HG03108 (cell line): ENCODE measurements around the gene WWP2.
A peak's percentile ranks its signal among the peaks of the same experiment; 100 is the strongest.

ENCODE experiments used
- ATAC-seq: cut with Tn5 transposase; IDR thresholded peaks from one replicate; pipeline ENCODE4 v1.9.1; 2021; ENCODE audit warnings: moderate library complexity; ENCODE audit not compliant: unreplicated experiment

The WWP2 gene

DNA sequence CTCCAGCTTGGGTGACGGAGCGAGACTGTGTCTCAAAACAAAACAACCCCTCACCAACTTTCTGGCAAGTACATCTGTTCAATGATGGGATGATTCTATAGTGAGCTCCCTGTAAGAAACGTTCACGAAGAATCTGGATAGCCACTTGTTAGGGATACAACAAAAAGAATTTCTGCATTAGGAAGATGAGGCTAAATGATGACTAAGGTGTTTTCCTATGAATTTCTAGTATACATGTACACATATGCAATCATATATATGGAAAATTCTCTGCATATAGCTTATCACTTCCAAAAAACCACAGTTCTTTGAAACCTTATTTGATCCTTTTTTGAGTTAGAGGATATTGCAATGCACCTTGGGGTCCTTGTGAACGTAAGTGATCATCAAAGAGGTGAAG is 124.6 kb downstream of the WWP2 start:
- no peak for ATAC-seq

DNA sequence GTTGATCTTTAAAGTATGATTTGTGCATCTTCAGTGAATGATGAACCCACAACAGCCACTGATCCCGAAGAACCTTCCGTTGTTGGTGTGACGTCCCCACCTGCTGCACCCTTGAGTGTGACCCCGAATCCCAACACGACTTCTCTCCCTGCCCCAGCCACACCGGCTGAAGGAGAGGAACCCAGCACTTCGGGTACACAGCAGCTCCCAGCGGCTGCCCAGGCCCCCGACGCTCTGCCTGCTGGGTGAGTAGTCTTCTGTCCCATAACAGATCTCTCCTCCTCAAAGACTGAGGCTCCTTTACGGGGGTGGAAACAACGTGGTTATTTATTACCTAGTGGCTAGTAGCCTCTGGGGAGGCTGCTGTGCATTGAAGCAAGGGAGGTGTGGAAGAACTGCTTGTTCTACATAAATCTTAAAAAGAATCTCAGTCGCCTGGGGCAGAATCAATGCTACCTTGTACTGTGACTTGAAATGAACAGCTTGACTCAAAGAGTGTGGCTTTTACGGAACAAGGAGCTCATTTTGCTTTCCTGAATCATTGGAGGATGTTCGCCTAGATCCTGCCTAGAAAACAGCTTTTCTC is 126.0 kb downstream of the WWP2 start:
- peak; percentile 54 for ATAC-seq

DNA sequence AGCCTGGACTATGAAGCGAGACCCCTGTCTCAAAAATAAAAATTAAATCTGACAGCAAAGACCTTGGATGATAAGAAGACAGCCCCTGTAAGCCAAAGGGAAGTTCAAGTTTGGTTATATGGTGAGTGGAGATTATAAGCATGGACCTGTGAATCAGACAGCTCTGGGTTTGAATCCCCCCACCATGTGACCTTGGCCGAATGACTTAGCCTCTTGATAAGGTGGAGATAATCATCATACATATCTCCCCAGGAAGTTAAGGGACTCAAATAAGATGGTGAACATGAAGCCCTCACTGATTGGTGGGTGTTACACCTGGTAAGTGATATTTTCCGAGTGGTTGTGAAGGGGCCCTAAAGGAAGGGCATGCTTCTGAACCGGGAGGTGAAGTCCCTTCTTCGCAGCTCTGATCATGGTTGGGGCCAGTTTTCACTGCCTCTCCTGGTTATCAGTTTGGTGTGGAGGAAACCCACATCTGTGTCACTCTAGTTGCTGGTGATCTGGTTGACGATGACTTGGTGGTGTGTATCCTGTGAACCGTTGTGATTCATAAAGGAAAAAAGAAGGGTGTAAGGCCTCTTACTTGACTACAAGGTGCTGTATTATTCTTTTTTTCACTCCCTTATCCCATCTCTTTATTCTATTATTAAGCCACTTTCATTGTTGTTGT is 127.3 kb downstream of the WWP2 start:
- no peak for ATAC-seq

DNA sequence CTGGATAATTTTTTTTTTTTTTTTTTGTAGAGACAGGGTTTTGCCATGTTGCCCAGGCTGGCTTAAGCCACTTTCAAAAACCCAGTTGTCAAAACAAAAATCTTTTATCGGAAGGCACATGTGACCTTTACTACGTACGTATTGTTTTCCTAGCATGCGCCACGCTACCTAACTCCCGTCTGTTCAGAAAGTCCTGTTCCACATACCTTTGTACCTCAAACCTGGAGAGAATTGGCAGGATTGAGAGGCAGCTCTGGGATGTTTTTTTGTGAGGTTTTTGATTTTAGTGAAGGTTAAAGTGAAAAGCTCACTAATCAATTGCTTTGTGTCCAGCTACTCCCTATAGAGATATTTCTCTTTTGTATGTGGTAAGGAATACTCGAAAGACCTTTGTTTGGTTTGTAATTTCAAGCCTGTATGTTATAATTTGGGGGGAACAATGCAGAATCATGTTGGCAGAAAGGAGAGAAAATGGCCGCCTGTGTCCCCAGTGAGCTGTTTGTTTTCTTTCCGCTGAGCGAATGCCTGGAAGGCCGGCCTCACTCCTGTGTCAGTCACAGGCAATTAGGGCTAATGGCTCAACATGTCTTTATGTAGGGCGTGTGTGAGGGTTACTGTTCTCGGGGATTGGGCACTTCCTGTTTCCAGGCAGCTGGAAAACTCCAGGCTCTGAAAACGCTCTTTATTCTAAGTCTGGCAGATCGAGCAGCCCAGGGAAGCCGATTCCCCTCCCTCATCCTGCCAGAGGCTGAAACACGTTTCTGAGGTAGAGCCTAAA is 128.2 kb downstream of the WWP2 start:
- no peak for ATAC-seq

DNA sequence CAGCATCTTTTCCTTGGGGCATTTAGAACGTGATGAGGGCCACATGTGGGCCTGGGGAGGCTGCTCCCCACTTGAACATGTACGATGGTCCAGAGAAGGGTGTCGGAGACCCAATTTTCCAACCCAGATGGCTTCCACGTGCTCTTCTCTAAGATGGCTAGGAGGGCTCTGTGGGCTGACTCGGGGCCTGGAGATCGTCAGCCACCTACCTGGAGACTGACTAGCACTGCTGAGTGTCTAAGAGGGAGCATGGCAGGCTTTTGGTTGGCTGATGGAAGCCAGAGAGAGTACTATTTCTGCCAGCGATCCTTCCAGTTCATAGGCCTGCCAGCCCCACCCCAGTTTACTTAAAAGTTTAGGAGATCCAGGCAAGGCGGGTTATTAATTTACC is 128.8 kb downstream of the WWP2 start:
- ATAC-seq = no peak

DNA sequence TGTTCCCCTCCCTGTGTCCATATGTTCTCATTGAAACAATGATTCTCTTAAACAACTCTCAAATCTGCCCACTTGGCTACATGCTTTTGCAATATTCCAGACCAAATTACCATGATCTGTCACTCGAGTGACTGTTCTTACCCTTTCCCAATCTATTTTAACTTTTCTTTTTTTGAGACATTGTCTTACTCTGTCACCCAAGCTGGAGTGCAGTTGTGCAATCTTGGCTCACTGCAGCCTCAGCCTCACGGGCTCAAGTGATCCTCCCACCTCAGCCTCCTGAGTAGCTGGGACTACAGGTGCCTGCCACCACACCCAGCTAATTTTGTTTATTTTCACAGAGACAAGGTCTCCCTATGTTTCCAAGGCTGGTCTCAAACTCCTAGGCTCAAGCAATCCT is 130.2 kb downstream of the WWP2 start:
- no peak for ATAC-seq

DNA sequence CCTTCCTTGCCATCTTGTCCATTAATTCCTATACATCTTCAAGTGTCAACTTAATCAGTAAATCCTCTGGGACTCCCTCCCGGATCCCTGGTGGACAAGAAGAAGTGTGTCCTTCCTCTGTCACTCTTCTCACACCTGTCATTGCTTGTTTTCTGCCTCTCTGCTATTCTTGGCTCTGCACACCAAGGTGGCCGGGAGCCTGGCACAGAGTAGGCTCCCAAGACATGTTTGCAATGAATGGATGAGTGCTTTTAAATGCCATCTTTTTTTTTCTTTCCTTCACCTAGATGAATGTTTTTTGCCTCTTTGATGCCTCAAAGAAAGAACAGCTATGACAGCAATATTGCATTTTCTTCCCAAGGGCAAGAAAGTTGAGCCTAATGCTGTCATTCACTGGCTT is 131.0 kb downstream of the WWP2 start:
- ATAC-seq = no peak

DNA sequence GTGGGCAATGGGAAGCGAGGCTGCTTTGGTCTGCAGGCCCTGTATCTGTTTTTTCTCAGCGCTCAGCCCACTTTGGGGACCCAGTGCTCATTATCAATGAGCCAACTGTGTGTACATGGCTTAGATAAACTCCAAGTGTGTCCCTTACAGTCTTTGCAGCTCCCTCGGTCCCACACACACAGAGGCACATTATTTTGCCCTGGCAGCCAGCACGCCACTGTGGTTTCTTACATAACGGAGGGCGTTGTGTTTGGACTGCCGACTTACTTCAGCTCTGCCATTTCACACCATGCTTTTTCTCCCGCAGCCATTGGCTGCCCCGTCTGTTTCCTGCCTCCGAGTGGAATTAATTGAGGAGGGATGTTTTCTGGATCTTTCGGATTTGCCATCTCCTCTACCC is 132.5 kb downstream of the WWP2 start:
- ATAC-seq = no peak

DNA sequence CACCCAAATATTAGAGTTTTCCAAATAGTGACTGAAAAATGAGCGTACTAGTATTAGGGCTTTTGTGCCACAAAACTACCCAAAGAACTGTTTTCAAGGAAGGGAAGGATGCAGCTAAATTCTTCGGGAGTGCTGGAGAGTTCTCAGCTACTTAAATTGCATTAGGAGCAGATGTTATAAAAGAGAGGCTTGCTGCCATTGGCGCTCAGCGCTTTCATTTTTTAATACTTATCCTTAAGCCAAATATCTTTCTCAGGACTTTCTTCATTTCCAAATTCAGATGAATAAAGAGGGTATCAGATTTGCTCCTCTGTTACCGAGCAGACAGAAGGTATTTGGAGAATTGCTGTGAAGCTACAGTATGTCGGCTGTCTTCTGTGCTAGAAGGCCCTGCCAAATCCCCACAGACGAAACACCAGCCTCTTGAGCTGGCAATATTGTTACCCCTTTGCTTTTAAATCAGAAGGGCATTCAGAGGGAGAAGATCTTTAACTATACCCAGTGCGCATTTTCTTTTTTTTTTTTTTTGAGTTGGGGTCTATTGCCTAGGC is 141.8 kb downstream of the WWP2 start:
- no peak for ATAC-seq

DNA sequence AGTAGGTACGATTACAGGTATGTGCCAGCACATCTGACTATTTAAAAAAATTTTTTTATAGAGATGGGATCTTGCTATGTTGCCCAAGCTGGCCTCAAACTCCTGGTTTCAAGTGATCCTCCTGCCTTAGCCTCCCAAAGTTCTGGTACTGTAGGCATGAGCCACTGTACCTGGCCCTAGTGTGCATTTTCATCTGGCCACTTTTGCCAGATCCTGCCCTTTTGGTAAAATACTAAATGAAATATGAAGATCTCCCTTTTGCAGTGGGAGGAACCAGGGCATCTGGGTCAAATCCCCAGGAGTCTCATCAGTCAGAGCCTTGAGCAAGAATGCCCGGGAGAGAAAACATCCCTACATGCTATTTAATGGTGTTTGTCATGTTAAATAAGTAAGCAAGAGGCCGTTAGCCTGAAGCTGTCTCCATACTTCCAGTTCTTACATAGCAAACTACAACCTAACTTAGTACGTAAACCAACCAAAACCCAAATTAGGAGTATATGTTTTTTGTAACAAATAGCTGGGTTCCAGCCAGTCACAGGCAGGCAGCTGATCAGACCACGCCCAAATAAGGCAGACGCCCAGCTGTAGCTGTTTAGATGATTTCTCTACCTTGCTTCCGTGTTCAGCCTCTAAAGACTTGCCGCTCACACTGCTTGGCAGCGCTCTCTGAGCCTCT is 142.5 kb downstream of the WWP2 start:
- ATAC-seq = no peak

DNA sequence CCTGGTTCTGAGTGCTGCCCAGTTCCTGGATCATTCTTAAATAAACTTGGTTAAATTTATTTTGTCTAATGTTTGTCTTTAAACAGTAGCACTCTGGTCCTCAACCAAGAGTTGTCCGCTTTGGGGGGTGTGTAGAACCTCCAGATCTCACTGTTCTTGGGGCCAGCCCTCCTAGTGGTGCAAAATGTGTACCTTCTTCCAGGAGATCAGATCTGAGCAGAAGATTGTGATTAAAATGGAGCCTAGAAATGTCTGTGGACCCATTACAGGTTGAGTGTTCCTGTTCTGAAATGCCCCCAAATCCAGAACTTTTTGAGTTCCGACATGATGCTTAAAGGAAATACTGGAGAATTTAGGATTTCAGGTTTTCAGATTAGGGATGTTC is 143.0 kb downstream of the WWP2 start:
- ATAC-seq = no peak

DNA sequence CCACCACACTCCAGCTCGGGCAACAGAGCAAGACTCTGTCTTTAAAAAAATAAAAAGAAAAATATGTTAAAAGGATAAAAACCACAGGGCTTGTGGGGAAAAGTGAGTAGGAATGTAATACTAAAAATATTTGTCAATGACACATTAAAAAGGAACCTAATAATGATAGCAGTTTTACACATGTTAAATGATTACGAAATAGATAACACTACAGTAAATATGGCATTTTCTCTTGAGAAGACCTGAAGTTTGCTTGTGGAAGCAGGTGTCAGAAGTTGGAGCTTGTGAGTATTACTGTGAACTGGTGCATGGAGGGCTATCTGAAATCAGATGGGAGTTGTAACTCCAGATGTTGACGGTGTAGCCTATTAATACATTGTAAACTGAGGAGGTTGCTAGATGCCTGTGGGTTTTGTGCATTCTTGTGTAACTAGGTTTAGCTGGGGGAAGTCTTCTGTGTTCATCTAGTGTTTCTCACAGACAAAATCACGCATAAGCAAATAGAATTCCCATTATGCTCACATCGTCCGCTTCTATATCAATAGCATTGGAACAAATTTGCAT is 144.8 kb downstream of the WWP2 start:
- ATAC-seq = no peak

DNA sequence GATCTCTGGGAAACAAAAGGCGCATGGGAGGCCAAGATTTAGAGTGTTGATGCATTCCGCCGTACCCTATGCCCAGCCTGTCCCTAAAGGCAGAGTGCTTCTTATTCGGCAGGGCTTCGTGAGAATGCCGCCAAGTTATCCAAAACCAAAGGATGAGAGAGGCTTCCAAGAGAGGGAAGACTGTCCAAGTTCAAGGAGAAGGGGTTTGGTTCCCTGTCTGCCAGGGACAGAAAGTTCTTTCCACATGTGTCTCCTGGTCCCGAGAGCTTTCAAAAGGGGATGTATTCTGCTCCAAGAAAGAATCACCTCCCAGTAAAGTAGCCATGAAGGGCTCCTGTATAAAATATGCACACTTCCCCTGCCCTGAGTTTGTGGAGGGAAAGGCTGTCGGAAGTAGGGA is 146.9 kb downstream of the WWP2 start:
- no peak for ATAC-seq

DNA sequence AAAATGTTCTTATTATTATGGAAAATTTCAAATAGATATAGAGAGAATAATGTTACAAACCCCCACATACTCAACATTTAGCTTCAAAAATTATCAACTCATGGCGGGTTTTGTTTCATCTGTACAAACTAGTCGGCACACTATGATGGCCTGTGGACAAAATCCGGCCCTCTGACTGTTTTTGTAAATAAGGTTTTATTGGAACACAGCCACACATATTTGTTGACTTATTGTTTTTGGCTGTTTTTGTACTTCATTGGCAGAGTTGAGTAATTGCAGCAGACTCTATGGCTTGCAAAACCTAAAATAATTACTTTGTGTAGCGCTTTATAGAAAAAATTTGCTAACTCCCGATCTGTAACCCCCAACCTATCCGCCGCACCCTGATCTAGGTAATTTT is 147.6 kb downstream of the WWP2 start:
- ATAC-seq = no peak

DNA sequence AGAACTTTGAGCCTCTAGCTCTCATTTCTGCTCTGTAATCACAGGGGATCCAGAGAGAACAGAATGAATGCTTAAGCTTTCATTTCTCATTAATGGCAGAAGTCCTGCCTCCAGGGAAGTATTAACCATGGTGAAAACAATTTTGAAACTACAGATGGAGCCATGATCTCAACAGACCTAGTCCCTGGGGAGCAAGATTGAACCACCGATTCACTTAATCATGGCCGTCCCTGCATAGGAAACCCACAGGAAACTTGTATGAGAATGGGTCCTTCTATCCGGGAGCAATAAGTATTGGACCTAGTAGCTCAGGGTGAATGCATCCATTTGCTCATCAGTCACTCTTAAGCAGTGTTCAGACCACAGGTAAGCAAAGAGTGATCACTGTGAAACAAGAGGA is 148.8 kb downstream of the WWP2 start:
- no peak for ATAC-seq

DNA sequence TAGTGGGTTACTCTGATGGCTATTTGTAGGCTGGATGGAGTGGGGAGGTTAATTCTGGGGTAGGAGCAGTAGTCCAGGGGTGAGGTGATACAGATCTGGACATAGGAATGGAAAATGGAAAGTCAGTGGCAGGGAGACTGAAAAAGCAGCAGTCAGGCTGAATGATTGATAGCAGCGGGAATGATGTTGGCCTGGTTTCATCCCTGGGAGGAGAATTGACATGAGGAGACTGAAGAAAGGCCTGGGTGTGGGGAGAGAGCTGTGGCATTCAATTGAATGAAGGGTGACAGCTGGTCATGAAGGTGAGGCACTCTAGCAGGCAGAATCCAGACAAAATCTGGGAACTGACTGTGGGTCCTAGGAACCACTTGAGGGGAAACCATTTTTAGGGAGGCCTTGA is 154.3 kb downstream of the WWP2 start:
- no peak for ATAC-seq

DNA sequence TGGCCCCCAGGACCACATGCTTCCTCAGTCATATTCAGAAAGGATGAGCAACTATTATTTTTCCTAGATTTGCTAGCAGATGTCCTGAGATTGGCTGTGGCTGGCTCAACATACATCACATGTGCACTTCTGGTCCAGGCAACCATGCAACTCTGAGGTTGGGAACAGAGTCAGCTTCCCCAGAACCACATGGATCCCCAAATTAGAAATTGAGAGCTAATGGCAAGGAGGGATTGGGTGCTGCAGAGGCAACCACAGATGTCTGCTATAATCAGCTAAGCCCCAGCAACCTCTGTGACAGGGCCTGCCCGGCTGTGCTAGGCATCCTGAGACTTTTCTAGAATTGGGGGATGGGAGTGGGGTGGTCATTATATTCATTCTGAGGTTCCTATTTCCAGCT is 155.2 kb downstream of the WWP2 start:
- no peak for ATAC-seq

DNA sequence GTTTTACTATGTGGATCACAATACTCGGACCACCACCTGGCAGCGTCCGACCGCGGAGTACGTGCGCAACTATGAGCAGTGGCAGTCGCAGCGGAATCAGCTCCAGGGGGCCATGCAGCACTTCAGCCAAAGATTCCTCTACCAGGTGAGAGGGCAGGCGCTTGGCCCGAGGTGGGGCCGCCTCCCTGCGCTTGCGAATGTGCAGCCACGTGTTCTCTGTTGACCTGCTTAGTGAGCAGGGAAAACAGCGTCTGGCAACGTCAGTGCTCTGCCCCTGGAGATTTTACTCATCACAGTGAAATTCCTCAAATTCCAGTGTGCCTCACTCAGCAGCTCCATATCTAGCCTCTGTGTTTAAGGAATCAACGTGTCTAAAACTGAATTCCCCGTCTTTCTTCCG is 155.6 kb downstream of the WWP2 start:
- ATAC-seq = no peak

DNA sequence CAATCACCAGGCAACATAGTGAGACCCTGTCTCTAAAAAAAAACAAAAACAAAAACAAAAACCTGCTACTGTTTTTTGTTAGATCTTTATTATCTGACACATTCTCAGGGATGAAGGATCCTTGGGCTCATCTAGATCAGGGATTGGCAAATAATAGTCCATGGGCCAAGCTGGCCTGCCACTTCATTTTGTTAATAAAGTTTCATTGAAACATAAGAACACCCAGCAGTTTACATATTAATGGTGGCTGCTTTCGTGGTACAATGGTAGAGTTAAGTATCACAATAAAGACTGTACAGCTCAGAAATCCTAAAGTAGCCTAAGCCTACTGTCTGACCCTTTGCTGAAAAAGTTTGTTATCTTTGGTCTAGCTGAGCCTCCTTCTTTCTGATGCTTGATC is 156.1 kb downstream of the WWP2 start:
- ATAC-seq = no peak

DNA sequence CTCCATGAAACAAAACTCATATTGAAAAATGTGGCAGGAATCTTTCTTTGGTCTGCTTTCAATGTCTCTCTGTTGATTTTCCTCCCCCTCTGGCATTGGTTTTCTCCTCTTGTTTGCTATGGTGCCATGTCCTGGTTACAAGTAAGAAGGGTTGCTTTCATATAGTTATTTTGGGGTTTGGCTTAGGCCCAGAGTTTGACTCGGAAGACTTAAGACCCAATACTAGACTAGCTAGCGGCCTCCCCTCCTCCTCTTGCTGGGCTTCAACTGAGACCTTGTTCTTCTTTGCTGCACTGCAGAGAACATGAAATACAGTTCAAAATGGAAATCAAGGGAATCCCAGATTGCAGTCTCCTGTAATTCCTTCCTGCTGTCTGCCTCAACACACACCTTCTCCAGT is 159.0 kb downstream of the WWP2 start:
- no peak for ATAC-seq

DNA sequence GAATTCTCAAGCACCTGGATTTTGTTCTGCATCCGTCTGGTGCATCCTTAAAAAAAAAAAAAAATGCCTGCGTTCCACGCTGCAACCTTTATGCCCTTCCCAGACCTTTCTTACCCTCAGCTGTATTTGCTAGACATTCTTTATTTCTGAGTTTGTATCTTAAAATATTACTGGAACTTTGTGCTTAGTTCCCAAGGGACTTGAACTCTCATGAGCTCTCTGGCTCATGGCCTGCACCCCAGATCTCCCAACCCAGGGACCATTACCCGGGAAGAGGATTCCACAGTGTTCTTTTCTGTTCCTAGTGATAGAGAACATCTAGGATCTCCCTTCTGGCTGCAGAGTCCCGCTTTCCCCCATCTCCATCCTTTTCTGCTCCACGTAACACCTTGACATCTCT is 160.1 kb downstream of the WWP2 start:
- ATAC-seq = no peak
